Measurements from ENCODE around the gene PARP8.

The PARP8 gene

DNA sequence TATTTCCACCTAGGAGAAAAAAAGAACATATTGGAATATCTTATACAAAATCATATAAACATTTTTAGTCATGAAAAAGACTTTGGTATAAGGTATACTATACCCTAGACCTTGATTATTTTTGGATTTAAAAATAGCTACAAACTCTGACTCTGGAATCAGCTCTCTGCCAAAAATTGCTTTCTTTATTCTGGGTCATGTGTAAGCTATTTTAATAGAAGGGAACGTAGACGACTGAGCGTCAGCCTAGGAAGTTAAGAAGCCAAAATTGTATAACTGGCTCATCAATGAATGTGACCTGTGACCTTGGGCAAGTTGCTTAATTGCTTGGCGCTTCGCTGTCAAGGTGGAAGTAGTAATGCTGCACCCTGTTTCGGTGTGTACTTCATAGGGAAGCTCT, 157.1 kb downstream of the PARP8 start:
- H3K4me3 ChIP-seq (ENCODE audit: low read depth, low read length), result no peak overlapping the region
- DNase-seq (ENCODE audit: low read depth, low spot score), result no peak
- in situ Hi-C loops (cut with HindIII; ENCODE audit: low sequenced_read_pairs), result no loop called here
- TF ChIP-seq, protein P1, sequence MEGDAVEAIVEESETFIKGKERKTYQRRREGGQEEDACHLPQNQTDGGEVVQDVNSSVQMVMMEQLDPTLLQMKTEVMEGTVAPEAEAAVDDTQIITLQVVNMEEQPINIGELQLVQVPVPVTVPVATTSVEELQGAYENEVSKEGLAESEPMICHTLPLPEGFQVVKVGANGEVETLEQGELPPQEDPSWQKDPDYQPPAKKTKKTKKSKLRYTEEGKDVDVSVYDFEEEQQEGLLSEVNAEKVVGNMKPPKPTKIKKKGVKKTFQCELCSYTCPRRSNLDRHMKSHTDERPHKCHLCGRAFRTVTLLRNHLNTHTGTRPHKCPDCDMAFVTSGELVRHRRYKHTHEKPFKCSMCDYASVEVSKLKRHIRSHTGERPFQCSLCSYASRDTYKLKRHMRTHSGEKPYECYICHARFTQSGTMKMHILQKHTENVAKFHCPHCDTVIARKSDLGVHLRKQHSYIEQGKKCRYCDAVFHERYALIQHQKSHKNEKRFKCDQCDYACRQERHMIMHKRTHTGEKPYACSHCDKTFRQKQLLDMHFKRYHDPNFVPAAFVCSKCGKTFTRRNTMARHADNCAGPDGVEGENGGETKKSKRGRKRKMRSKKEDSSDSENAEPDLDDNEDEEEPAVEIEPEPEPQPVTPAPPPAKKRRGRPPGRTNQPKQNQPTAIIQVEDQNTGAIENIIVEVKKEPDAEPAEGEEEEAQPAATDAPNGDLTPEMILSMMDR (IDR thresholded peaks at IDR 0.05; ENCODE audit: low read depth, low read length), result no peak

DNA sequence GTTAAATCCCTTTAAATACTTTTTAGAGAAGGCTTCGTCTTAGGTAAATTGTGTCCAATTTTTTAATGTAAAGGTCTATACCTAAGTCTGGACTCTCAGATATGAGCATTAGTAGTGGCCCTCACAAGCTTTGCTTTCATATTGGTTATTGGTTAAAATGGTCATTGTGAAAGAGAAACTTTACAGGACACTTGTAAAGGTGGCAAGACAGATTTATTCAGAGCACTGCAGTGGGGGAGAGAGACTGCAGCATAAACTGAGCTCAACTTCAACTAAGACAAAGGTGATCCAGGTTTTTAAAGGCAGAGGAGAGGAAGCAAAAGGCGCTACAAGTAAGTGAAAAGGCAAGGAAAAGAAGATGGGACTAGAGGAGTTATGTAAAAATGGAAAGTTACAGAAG, 157.7 kb downstream of the PARP8 start:
- TF ChIP-seq, protein P1 (IDR thresholded peaks at IDR 0.05; ENCODE audit: low read depth, low read length), result no peak
- H3K4me3 ChIP-seq (ENCODE audit: low read depth, low read length), result no peak overlapping the region
- in situ Hi-C loops (cut with HindIII; ENCODE audit: low sequenced_read_pairs), result no loop called here
- no peak for DNase-seq (ENCODE audit: low read depth, low spot score)

DNA sequence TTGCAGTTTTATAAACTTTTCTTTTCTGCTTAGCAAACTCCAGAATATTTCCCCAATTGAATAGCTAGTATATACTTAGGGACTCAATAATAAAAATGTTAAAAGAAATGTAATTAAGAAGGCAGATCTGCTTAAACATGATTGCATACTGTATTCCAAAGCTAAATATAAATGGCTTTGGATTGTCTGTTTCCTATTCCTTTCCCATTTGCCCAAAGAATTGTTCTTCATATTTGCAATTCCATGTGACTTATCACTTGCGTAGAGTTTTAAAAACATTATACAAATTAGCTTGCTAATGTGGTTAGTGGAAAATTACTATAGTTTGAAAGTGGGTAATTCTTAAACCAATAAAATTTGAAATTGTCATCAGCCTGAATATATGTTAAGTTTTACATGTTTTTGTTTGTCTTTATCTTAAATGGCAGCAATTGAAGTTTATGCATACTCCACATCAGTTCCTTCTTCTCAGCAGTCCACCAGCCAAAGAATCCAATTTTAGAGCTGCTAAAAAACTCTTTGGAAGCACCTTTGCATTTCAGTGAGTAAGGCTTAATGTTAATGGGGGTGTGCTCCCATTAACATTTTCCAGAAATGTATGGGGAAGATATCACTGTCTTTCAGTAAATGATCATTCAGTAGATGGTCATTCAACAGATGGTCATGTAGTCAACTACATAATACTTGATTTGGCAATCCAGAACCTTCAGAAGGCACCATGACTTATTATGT, 161.2 kb downstream of the PARP8 start:
- in situ Hi-C loops (cut with HindIII; ENCODE audit: low sequenced_read_pairs), result no loop called here
- DNase-seq (ENCODE audit: low read depth, low spot score), result no peak
- no peak overlapping the region for H3K4me3 ChIP-seq (ENCODE audit: low read depth, low read length)
- TF ChIP-seq, protein P1 (IDR thresholded peaks at IDR 0.05; ENCODE audit: low read depth, low read length), result no peak

DNA sequence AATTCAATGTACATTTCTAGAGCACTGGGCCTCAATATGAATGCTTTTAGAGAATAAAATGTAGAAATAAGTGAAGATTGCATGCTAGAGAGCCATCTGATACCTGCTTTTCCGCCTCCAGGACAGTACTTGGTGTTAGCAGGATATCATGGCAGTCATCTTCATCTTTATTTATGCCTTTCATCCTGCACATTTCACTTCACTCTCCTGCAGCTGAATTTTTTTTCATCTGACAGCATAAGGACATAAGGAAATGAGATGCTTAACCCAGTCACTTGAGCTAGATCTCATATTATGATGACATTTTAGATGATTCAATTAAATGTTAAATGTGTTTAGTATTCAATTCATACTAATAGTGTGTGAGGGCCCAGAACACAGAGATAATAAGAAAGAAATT, 162.6 kb downstream of the PARP8 start:
- TF ChIP-seq, protein P1 (IDR thresholded peaks at IDR 0.05; ENCODE audit: low read depth, low read length), result no peak
- no peak for DNase-seq (ENCODE audit: low read depth, low spot score)
- in situ Hi-C loops (cut with HindIII; ENCODE audit: low sequenced_read_pairs), result no loop called here
- H3K4me3 ChIP-seq (ENCODE audit: low read depth, low read length), result no peak overlapping the region

DNA sequence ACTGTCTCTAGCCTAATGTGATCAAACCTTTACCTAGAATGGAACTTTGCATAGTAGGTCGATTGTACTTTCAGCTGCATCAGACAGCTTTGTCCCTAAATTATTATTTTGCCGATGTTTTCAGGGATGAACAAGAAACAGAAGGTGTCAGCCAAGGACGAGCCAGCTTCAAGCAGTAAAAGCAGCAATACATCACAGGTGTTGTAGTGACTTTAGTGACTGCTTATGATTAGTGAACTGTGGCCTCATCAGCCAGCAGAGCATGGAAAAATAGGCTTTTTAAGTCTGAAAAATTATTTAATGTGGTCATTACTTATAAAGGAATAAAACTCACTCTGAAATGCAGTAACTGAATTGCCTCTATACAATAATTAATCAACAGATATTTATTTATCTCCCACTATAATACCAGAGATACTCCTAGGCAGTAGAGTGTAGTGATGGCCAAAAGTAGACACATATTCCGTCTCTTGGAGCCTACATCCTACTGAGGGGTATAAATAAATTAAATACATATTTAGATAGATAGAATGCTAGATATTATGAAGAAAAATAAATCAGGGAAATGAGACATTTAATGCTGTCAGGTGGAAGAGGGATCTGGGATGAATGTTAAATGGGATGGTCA, 166.3 kb downstream of the PARP8 start:
- no peak for DNase-seq (ENCODE audit: low read depth, low spot score)
- in situ Hi-C loops (cut with HindIII; ENCODE audit: low sequenced_read_pairs), result no loop called here
- TF ChIP-seq, protein P1 (IDR thresholded peaks at IDR 0.05; ENCODE audit: low read depth, low read length), result no peak
- no peak overlapping the region for H3K4me3 ChIP-seq (ENCODE audit: low read depth, low read length)

DNA sequence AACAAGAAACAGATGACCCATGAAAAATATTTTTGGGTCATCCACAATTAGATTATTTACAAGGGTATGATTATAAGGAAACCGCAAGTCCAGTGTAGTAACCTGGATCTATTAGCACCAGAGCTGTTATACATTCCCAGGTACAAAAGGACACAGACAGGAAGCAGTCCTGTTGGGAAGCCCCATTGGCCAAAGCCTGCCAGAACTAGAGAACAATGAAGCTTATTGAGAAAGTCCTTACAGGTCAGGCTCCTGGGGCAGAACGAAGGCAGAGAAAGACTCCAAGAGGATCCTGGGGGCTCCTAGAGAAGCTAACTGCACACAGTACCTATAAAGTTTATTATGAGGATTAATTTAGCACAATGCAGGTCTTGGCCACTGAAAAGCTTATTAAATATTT, 169.9 kb downstream of the PARP8 start:
- TF ChIP-seq, protein P1 (IDR thresholded peaks at IDR 0.05; ENCODE audit: low read depth, low read length), result no peak
- in situ Hi-C loops (cut with HindIII; ENCODE audit: low sequenced_read_pairs), result no loop called here
- no peak overlapping the region for H3K4me3 ChIP-seq (ENCODE audit: low read depth, low read length)
- no peak for DNase-seq (ENCODE audit: low read depth, low spot score)

Measured in astrocyte of the spinal cord (primary cell).